GM12891 (cell line): Measurements from ENCODE around the gene ZBTB4.

Source experiments
- DNase-seq: peaks from one replicate; pipeline ENCODE4 v3.0.0; 2011; ENCODE audit warnings: low spot score; ENCODE audit not compliant: insufficient read length
- FAIRE-seq: peaks from 2 replicates; lab custom pipeline; 2011; peaks lifted over from hg19 to GRCh38; lab: Jason Lieb, UNC
- PAX5 ChIP-seq: IDR thresholded peaks from 2 replicates; pipeline ENCODE4 v1.6.1; 2011; ENCODE audit warnings: low read length, moderate library complexity, mild to moderate bottlenecking; ENCODE audit not compliant: insufficient read depth, severe bottlenecking
- POLR2A ChIP-seq: IDR thresholded peaks from 2 replicates; pipeline ENCODE4 v1.6.1; 2011; ENCODE audit warnings: low read depth, low read length, control low read depth
- POLR2AphosphoS5 ChIP-seq: IDR thresholded peaks from 2 replicates; pipeline ENCODE4 v1.6.1; 2011; ENCODE audit warnings: low read depth, low read length, control low read depth
- POU2F2 ChIP-seq: IDR thresholded peaks from 2 replicates; pipeline ENCODE4 v1.6.1; 2011; ENCODE audit warnings: low read depth, mild to moderate bottlenecking, control low read depth, low read length, moderate library complexity
- SPI1 ChIP-seq: IDR thresholded peaks from 2 replicates; pipeline ENCODE4 v1.6.1; 2011; ENCODE audit warnings: low read depth, low read length, control low read depth
- TAF1 ChIP-seq: IDR thresholded peaks from 2 replicates; pipeline ENCODE4 v1.6.1; 2011; ENCODE audit warnings: low read depth, low read length, control low read depth

Gene ZBTB4

DNA sequence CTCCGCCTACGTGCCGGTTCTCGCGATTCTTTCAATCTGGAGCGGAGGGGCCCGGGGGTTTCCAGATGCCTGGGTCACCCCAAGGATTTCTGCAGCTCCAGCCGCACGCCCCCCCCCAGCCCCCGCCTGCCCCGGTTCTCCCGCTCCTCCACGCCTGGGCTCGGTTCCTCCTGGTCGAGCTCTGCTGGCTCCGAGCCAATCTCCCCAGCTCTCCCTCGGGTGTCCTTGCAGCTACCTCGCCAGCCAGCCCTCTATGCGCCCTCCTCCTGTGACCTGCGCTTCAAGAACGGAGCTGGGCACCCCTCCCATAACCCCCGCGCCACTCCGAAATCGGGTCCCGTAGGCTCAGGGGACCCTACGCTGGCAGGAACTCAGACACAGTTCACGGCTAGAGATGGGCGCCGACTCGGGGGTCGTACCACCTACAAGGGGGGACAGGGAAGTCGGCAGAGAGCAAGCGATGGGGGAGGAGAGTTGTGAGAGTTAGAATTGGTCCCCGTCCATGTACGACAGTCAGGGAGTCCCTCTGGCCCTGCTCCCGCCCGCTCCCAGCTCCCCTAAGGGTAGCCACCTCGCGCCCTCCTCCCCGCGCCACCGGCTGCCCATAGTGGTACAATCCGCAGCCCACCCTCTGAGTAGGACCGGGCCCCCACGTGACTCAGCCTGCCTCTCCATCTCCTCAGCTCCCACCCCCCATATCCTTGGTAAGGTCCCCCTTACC lies 39.2 kb downstream of the ZBTB4 start:
- DNase-seq (no peak), FAIRE-seq (peak; percentile 90)
- TF ChIP-seq POLR2A (no peak), TAF1 (no peak; the same call in 1 of the 2 replicates), PAX5 (no peak), SPI1 (no peak), POU2F2 (no peak), POLR2AphosphoS5 (no peak)

DNA sequence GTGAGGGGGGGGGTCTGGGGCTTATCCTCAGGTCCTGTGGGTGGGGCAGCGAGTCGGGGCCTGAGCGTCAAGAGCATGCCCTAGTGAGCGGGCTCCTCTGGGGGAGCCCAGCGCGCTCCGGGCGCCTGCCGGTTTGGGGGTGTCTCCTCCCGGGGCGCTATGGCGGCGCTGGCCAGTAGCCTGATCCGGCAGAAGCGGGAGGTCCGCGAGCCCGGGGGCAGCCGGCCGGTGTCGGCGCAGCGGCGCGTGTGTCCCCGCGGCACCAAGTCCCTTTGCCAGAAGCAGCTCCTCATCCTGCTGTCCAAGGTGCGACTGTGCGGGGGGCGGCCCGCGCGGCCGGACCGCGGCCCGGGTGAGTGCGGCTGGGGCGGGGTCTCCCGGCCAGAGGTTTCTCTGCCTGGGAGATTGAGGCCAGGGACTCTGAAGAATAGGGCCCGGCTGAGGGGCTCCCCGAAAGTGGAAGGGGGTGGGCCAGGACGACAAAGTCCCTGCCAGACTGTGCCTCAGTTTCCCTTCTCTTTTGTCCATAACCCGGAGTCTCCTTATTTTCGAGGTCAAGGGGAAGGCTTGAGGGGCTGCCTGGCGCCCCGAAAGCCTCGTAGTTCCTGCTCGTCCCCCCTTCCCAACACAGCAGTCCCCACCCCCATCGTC lies 39.8 kb downstream of the ZBTB4 start, which contains the start of gene FGF11:
Gene FGF11, plus strand, starts transcription at position 51 of the 651 bp plus-strand sequence. Its CDS starts 109 bp downstream, at position 160.
- DNase-seq (no peak), FAIRE-seq (peak; percentile 41)

DNA sequence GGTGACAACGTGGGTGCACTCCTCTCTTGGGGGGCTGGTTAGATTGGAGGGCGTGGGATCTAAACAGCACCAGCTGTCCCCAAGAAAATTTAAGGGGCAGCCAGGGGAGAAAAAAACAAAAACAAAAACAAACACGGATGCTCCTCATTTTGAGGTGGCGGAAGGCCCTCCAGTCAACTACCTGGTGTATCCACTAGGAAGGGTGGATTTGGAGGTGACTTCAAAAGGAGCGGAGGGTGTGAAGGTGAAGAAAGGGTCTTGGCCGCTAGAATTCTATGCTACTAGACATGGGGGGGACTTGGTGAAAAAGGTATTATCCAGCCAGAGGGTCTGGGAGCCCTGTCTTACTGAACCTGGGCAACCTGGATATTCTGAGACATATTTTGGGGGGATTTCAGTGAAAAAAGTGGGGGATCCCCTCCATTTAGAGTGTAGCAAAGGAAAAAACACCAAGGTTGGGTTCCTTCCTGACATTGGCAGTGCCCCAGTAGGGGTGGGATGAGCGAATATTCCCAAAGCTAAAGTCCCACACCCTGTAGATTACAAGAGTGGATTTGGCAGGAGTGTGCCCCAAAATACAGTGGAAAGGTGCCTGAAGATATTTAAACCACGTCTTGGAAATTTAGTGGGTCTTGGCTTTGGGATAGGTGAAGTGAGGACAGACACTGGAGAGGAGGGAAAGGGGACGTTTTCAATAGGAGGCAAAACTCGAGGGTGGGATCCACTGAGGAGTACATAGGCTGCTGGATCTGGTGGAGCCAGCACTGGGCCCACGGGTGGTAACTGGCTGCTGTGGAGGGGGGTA lies 40.6 kb downstream of the ZBTB4 start:
- no peak for DNase-seq
- peak; percentile 54 for FAIRE-seq
- no peak for TF ChIP-seq TAF1
- TF ChIP-seq POLR2A, result no peak

More for the DNA sequence above, 39.8 kb downstream of the ZBTB4 start, which contains the start of gene FGF11:
- TF ChIP-seq PAX5 (no peak), SPI1 (no peak), POU2F2 (no peak), TAF1 (no peak; the same call in 1 of the 2 replicates), POLR2A (no peak), POLR2AphosphoS5 (no peak)

DNA sequence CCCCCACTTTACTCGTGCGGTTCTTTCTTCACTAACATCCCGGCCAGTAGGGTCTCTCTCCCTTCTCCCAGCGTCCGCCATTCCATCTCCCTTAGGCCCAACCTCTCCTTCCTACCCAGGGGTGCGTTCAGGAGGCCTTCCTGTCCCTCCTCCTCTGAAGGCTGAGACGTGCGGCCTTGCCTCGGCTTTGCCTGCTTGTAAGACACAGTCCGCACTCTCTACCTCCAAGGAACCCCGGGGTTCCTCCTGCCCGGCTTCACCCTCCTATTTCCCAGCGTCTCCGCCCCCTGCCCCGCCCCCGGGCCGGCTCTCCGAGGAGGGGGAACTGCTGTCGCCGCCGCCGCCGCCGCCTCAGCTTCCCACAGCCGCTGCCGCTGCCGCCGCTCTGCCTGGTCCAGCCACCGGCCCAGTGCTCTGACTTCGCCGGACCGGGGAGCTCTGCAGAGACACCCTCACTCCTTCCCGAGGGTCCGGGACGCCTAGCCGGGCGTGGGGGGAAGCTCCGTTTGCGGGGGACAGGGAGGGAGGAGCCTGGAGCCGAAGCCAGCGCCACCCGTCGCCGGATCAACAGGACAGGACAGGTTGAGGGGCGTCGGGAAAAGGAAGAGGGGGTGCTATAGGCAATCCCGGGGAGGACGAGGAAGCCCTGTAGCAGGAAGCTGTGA lies 41.3 kb downstream of the ZBTB4 start:
- TF ChIP-seq PAX5, result no peak
- TF ChIP-seq POU2F2, result no peak
- no peak for TF ChIP-seq SPI1
- TF ChIP-seq POLR2AphosphoS5, result no peak
- TF ChIP-seq TAF1, result no peak
- no peak for TF ChIP-seq POLR2A
- DNase-seq (no peak), FAIRE-seq (peak; percentile 54)

DNA sequence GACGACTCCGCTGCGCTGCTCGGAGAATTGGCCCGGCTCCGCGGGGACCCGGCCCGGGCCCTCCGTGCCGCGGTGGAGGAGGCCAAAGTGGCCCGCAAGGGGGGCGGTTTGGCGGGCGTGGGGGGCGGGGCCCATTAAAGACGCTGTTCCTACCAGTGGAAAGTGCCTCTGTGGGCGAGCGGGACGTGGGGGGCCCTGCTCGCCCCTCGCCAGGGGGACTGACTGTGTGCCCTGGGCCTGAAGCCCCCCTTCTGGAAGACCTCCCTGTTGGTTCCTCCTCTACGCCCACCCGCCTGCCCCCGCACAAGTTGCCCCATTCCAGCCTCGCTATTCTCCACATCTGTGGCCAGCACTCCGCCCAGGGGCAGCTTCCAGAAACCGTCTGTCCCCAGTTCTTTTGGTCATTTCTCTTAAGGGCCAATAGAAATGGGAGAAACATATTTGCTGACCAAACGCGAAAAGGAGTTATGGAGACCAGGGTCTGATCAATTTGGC lies 42.0 kb downstream of the ZBTB4 start:
- FAIRE-seq (peak; percentile 38), DNase-seq (no peak)
- TF ChIP-seq SPI1, result no peak
- no peak for TF ChIP-seq POLR2A
- no peak for TF ChIP-seq POU2F2
- TF ChIP-seq PAX5, result no peak
- TF ChIP-seq POLR2AphosphoS5, result no peak
- no peak for TF ChIP-seq TAF1

DNA sequence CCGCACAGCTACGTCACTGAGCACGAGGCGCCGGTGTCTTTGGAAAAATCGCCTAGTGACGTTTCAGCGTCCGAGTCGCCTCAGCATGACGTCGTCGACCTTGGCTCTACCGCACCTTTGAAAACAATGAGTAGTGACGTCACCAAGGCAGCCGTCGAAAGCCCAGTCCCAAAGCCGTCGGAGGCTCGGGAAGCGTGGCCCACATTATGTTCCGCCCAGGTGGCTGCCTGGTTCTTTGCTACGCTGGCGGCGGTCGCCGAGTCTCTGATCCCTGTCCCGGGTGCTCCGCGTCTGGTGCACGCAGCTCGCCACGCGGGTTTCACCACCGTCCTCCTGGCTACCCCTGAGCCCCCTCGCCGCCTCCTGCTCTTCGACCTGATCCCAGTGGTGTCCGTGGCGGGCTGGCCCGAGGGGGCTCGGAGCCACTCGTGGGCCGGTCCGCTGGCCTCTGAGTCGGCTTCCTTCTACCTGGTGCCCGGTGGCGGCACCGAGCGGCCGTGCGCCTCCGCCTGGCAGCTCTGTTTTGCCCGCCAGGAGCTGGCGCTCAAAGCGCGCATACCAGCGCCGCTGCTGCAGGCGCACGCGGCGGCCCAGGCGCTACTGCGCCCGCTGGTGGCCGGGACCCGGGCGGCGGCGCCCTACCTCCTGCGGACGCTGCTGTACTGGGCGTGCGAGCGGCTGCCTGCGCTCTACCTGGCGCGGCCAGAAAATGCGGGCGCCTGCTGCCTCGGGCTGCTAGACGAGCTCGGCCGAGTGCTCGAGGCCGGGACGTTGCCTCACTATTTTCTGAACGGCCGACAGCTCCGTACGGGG lies 42.7 kb downstream of the ZBTB4 start:
- TF ChIP-seq POLR2AphosphoS5 (no peak), TAF1 (no peak), SPI1 (no peak), POU2F2 (no peak), PAX5 (peak; percentile 12)
- no peak for FAIRE-seq
- peak; percentile 58 for DNase-seq

DNA sequence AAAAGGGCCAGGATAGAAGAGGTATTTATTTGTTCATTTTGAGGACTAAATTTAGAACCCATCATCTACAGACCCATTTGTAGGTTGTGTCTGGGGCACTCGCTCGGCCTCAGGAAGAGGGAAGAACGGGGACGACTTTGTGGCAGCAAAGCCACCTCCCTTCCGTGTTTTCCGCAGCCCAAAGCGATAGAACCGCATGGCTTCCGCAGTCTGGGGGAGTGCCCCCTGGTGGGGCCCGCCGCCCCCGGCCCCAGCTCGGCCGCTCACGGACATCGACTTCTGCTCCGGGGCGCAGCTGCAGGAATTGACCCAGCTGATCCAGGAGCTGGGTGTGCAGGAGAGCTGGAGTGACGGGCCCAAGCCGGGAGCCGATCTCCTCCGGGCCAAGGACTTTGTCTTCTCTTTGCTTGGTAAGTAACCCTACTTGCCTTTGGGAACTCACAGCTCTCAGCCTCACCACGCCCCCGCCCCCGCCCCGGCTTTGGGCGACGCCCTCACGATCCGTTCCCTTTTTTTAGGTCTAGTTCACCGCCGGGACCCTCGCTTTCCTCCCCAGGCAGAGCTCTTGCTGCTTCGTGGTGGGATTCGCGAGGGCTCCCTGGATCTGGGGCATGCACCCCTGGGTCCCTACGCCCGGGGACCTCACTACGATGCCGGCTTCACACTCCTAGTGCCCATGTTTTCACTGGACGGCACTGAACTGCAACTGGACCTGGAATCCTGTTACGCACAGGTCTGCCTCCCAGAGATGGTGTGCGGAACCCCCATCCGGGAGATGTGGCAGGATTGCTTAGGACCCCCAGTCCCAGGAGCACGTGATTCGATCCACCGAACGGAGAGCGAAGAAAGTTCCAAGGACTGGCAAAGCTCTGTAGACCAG lies 43.5 kb downstream of the ZBTB4 start:
- no peak for DNase-seq
- FAIRE-seq, result no peak
- TF ChIP-seq PAX5 (no peak), SPI1 (0 out of 2 replicates have a peak, but pooled peaks have one; percentile 3)

DNA sequence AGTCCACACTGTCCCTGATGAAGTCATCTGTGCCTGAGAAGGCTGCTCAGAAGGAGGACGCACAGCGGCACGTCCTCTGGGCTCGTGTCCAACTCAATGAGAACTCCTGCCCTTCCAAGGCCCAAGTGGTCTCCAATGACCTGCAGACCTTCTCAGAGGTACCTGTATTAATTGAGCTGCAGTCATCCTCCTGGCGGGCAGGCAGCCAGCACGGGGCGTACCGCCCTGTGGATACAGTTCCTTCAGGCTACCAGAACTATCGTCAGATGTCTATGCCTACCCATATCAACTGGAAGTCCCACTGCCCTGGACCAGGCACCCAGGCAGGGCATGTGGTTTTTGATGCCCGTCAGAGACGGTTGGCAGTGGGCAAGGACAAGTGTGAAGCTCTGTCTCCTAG lies 47.1 kb downstream of the ZBTB4 start:
- TF ChIP-seq POLR2A (no peak), SPI1 (no peak), PAX5 (no peak), POU2F2 (no peak), POLR2AphosphoS5 (no peak), TAF1 (no peak)
- DNase-seq (no peak), FAIRE-seq (no peak)
